Measurements from ENCODE around the gene MEA1.
"Not testable (repeated sequence)": the region's sequence is repeated elsewhere in the genome, so short reads cannot be mapped to it uniquely, and the experiment has no call there.

MEA1 gene

GRCh38 chr6:43006251-43006650, 7.5 kb downstream of the MEA1 start:
- TF ChIP-seq CTCF (IDR thresholded peaks at IDR 0.05; ENCODE audit: low read depth, low read length): no peak
- DNase-seq (ENCODE audit: extremely low read depth, low read depth): no peak

GRCh38 chr6:43005844-43006243, 7.9 kb downstream of the MEA1 start:
- DNase-seq (ENCODE audit: extremely low read depth, low read depth): no peak
- no peak for TF ChIP-seq CTCF (IDR thresholded peaks at IDR 0.05; ENCODE audit: low read depth, low read length)

DNA sequence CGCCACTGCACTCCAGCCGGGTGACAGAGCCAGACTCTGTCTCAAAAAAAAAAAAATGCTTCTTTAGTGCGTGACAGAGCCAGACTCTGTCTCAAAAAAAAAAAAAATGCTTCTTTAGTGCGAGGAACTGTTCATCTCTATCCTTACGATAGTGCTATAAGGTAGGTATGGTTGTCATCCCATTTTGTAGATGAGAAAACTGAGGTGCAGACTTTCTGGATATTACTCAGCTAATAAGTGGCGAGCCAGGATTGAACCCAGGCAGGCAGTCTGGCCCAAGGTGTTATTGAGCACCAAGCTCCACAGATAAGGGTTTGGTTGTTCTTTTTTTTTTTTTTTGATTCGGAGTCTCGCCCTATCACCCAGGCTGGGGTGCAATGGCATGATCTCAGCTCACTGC, 11.9 kb downstream of the MEA1 start:
- no peak for TF ChIP-seq CTCF (IDR thresholded peaks at IDR 0.05; ENCODE audit: low read depth, low read length)

GRCh38 chr6:42998205-42998604, 15.5 kb downstream of the MEA1 start:
- DNase-seq (ENCODE audit: extremely low read depth, low read depth): not testable (repeated sequence)

More for the DNA sequence above, 11.9 kb downstream of the MEA1 start:
- DNase-seq (ENCODE audit: extremely low read depth, low read depth): no peak

DNA sequence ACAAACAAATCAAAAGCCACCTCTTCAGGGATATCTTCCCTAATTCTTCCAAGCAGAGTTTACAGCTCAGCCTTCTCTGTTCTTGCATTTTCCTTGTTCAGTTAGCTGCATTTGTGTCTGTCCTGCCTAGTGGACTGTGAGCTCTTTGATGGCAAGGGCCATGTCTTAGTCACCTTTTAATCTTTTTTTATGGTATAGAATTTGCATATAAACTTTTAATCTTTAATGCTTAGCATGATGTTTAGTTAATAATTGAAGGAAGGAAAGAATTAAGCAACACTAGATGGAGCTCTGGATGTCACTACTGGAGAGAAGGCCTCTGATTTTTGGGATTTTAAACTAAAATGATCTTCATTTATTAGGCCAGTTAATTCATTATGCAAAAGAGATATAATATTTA, 17.2 kb downstream of the MEA1 start:
- no peak for DNase-seq (ENCODE audit: extremely low read depth, low read depth)
- no peak for TF ChIP-seq CTCF (IDR thresholded peaks at IDR 0.05; ENCODE audit: low read depth, low read length)

DNA sequence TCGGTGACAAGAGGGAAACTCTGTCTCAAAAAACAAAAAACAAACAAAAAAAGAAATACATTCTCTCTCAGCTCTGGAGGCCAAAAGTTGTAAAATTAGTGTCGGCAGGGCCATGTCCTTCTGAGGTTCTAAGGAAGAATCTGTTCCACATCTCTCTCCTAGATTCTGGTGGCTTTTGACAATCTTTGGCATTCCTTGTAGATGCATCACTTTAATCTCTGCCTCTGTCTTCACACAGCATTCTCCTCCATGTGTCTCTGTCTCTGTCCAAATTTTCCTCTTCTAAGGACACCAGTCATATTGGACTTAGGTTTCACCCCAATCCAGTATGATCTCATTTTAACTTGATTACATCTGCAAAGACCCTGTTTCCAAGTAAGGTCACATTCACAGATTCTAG, 20.3 kb downstream of the MEA1 start:
- TF ChIP-seq CTCF (IDR thresholded peaks at IDR 0.05; ENCODE audit: low read depth, low read length): no peak

GRCh38 chr6:42989923-42990322, 23.8 kb downstream of the MEA1 start:
- no peak for TF ChIP-seq CTCF (IDR thresholded peaks at IDR 0.05; ENCODE audit: low read depth, low read length)
- no peak for DNase-seq (ENCODE audit: extremely low read depth, low read depth)

More for the DNA sequence above, 20.3 kb downstream of the MEA1 start:
- DNase-seq (ENCODE audit: extremely low read depth, low read depth): no peak

DNA sequence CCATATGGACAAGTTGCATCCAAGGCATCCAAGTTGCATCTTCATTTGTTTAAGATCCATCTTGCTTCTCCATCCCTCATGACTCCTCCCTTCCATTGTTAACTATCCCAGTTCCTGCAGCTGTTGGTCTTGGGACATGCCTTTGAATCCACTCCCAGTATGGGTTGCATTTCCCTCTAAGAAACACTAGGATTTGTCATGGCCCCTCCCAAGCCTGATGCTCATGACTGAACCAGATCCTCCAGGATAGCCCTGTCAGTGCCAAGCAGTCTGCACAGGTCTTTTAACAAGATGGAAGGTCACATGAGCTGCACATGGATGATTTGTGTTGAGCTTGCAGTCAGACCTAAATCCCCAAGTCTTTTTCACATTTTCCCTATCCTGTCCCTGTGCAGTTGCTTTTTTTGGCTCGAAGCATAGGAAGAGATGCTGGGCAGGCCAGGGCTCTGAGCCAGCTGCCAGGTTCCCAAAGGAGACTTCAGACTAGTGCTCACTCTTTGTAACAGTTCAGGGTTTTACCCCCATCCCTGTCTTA, 25.2 kb downstream of the MEA1 start:
- no peak for DNase-seq (ENCODE audit: extremely low read depth, low read depth)
- no peak for TF ChIP-seq CTCF (IDR thresholded peaks at IDR 0.05; ENCODE audit: low read depth, low read length)

Data from AG09319 (cell line).